Trophoblast cell (in vitro differentiated cells and primary cell): ENCODE results near the gene TKTL1.
"Not testable (repeated sequence)": the region's sequence is repeated elsewhere in the genome, so short reads cannot be mapped to it uniquely, and the experiment has no call there.

Experiments
- DNase-seq, 2 donors: peaks; one replicate each; pipeline ENCODE4 v3.0.0-alpha.2; 2016
- H2AFZ ChIP-seq: 2 replicates; pipeline ENCODE4 v1.6.1; 2013; ENCODE audit warnings: low read length, moderate library complexity, mild to moderate bottlenecking; ENCODE audit not compliant: insufficient read depth, poor library complexity
- H2AK5ac ChIP-seq: 2 replicates; pipeline ENCODE4 v1.6.1; 2013; ENCODE audit warnings: mild to moderate bottlenecking, low read length
- H2BK120ac ChIP-seq: 2 replicates; pipeline ENCODE4 v1.6.1; 2013; ENCODE audit warnings: low read length, mild to moderate bottlenecking, moderate library complexity; ENCODE audit not compliant: insufficient read depth, poor library complexity
- H2BK12ac ChIP-seq: 2 replicates; pipeline ENCODE4 v1.6.1; 2013; ENCODE audit warnings: mild to moderate bottlenecking, low read length, moderate library complexity
- H2BK5ac ChIP-seq: 2 replicates; pipeline ENCODE4 v1.6.1; 2013; ENCODE audit warnings: low read length, low read depth, moderate library complexity, mild to moderate bottlenecking; ENCODE audit not compliant: poor library complexity
- H3K14ac ChIP-seq: 2 replicates; pipeline ENCODE4 v1.6.1; 2013; ENCODE audit warnings: mild to moderate bottlenecking, low read length
- H3K18ac ChIP-seq: 2 replicates; pipeline ENCODE4 v1.6.1; 2013; ENCODE audit warnings: mild to moderate bottlenecking, low read length
- H3K23ac ChIP-seq: 2 replicates; pipeline ENCODE4 v1.6.1; 2013; ENCODE audit warnings: low read length
- H3K27ac ChIP-seq: 2 replicates; pipeline ENCODE4 v1.5.1; 2013; ENCODE audit warnings: low read depth, mild to moderate bottlenecking, inconsistent platforms, low read length, moderate library complexity
- H3K27me3 ChIP-seq: 2 replicates; pipeline ENCODE4 v1.6.1; 2013; ENCODE audit warnings: inconsistent platforms, mild to moderate bottlenecking, low read length, moderate library complexity; ENCODE audit not compliant: insufficient read depth
- H3K36me3 ChIP-seq, 2 experiments: 1 replicate in 1 of 2; 2 replicates in 1 of 2; pipeline ENCODE4 v1.6.1; 2013; ENCODE audit warnings: low read length in 2 of 2, mild to moderate bottlenecking in 2 of 2, moderate library complexity in 1 of 2; ENCODE audit not compliant: insufficient read depth in 2 of 2, control insufficient read depth in 1 of 2
- H3K4ac ChIP-seq: 2 replicates; pipeline ENCODE4 v1.6.1; 2013; ENCODE audit warnings: low read depth, mild to moderate bottlenecking, low read length, moderate library complexity
- H3K4me1 ChIP-seq, 2 experiments: 1 replicate in 1 of 2; 2 replicates in 1 of 2; pipeline ENCODE4 v1.6.1; 2013; ENCODE audit warnings: low read length in 2 of 2, mild to moderate bottlenecking in 2 of 2, moderate library complexity in 1 of 2; ENCODE audit not compliant: insufficient read depth in 2 of 2, control insufficient read depth in 1 of 2
- H3K4me2 ChIP-seq: 2 replicates; pipeline ENCODE4 v1.6.1; 2013; ENCODE audit warnings: inconsistent platforms, mild to moderate bottlenecking, low read length, moderate library complexity
- H3K4me3 ChIP-seq: 2 replicates; pipeline ENCODE4 v1.5.1; 2013; ENCODE audit warnings: mild to moderate bottlenecking, low read depth, low read length, inconsistent platforms
- H3K79me1 ChIP-seq: one replicate; pipeline ENCODE4 v1.6.1; 2013; ENCODE audit warnings: low read length
- H3K79me2 ChIP-seq: 2 replicates; pipeline ENCODE4 v1.6.1; 2013; ENCODE audit warnings: low read length, mild to moderate bottlenecking; ENCODE audit not compliant: control insufficient read depth, insufficient read depth, poor library complexity
- H3K9ac ChIP-seq: 2 replicates; pipeline ENCODE4 v1.6.1; 2013; ENCODE audit warnings: mild to moderate bottlenecking, low read length
- H3K9me3 ChIP-seq: 2 replicates; pipeline ENCODE4 v1.6.1; 2013; ENCODE audit warnings: low read depth, mild to moderate bottlenecking, control low read depth, inconsistent platforms, low read length; ENCODE audit not compliant: insufficient read depth
- H4K12ac ChIP-seq: 2 replicates; pipeline ENCODE4 v1.6.1; 2013; ENCODE audit warnings: low read depth, mild to moderate bottlenecking, low read length, moderate library complexity
- H4K8ac ChIP-seq: 2 replicates; pipeline ENCODE4 v1.6.1; 2013; ENCODE audit warnings: low read depth, mild to moderate bottlenecking, low read length, moderate library complexity
- H4K91ac ChIP-seq: one replicate; pipeline ENCODE4 v1.6.1; 2013; ENCODE audit warnings: low read depth, mild to moderate bottlenecking, low read length, moderate library complexity
- WGBS: extraction: QIAGEN DNeasy Blood & Tissue Kit; methylation state at CpG from one replicate; pipeline ENCODE4 v1.1.7; 2013; ENCODE audit warnings: missing lambda C conversion rate; ENCODE audit not compliant: insufficient read length, insufficient coverage; ENCODE audit errors: extremely low coverage; 5-methylcytosine and 5-hydroxymethylcytosine counted together

TKTL1 gene

GRCh38 chrX:154343620-154344019 lies 48.0 kb downstream of the TKTL1 start:
- not testable (repeated sequence) for H3K36me3 ChIP-seq, H3K79me1 ChIP-seq, H4K12ac ChIP-seq, H3K27ac ChIP-seq, H2BK120ac ChIP-seq, H3K14ac ChIP-seq, H3K9ac ChIP-seq, H3K27me3 ChIP-seq, H2AFZ ChIP-seq, H2BK12ac ChIP-seq, H2AK5ac ChIP-seq, H3K9me3 ChIP-seq, H4K91ac ChIP-seq, H3K23ac ChIP-seq, H4K8ac ChIP-seq, DNase-seq, H3K4me1 ChIP-seq, H3K4me3 ChIP-seq, H3K4me2 ChIP-seq, H2BK5ac ChIP-seq, H3K79me2 ChIP-seq, H3K4ac ChIP-seq, H3K18ac ChIP-seq
- WGBS, result no CpG with 5 or more reads among the region's 20 CpGs

GRCh38 chrX:154348114-154348531 lies 52.5 kb downstream of the TKTL1 start:
- no peak overlapping the region for H3K4me2 ChIP-seq
- H2BK5ac ChIP-seq, result no peak overlapping the region
- H3K79me1 ChIP-seq, result no peaks in the 10 kb centered on the region
- peaks cover 51 to 52% of the 10 kb centered on the region in 2 experiments for H3K36me3 ChIP-seq
- H3K4me3 ChIP-seq, result no peak overlapping the region
- no peak overlapping the region for H3K18ac ChIP-seq
- H3K9me3 ChIP-seq, result no peaks in the 10 kb centered on the region
- no CpG with 5 or more reads among the region's 7 CpGs for WGBS
- H3K27ac ChIP-seq, result no peak overlapping the region
- H4K8ac ChIP-seq, result no peak overlapping the region
- no peak overlapping the region for H3K9ac ChIP-seq
- H2BK12ac ChIP-seq, result no peak overlapping the region
- H2BK120ac ChIP-seq, result no peak overlapping the region
- H2AFZ ChIP-seq, result no peak overlapping the region
- no peaks in the 10 kb centered on the region for H3K79me2 ChIP-seq
- H3K4ac ChIP-seq, result no peak overlapping the region
- H3K23ac ChIP-seq, result no peak overlapping the region
- H3K14ac ChIP-seq, result no peak overlapping the region
- no peak for DNase-seq
- no peaks in the 10 kb centered on the region for H3K4me1 ChIP-seq
- no peak overlapping the region for H4K91ac ChIP-seq
- no peaks in the 10 kb centered on the region for H3K27me3 ChIP-seq
- H4K12ac ChIP-seq, result no peak overlapping the region
- no peak overlapping the region for H2AK5ac ChIP-seq

GRCh38 chrX:154348646-154349358 lies 53.2 kb downstream of the TKTL1 start:
- no peak overlapping the region for H4K91ac ChIP-seq
- H3K79me1 ChIP-seq, result no peaks in the 10 kb centered on the region
- no peaks in the 10 kb centered on the region for H3K27me3 ChIP-seq
- WGBS, result no CpG with 5 or more reads among the region's 24 CpGs
- H3K79me2 ChIP-seq, result no peaks in the 10 kb centered on the region
- H3K9ac ChIP-seq, result no peak overlapping the region
- no peak overlapping the region for H3K18ac ChIP-seq
- H4K12ac ChIP-seq, result no peak overlapping the region
- H3K23ac ChIP-seq, result no peak overlapping the region
- no peak overlapping the region for H3K4me2 ChIP-seq
- H3K27ac ChIP-seq, result no peak overlapping the region
- H3K14ac ChIP-seq, result no peak overlapping the region
- no peak overlapping the region for H3K4me3 ChIP-seq
- H3K4ac ChIP-seq, result no peak overlapping the region
- H2BK120ac ChIP-seq, result no peak overlapping the region
- H2AFZ ChIP-seq, result no peak overlapping the region
- no peaks in the 10 kb centered on the region for H3K9me3 ChIP-seq
- no peak overlapping the region for H2AK5ac ChIP-seq
- H3K4me1 ChIP-seq, result no peaks in the 10 kb centered on the region
- H2BK12ac ChIP-seq, result no peak overlapping the region
- peaks cover 58 to 59% of the 10 kb centered on the region in 2 experiments for H3K36me3 ChIP-seq
- H4K8ac ChIP-seq, result no peak overlapping the region
- DNase-seq, result no peak
- no peak overlapping the region for H2BK5ac ChIP-seq

GRCh38 chrX:154349359-154349935 lies 53.9 kb downstream of the TKTL1 start:
- no peak overlapping the region for H3K18ac ChIP-seq
- DNase-seq, result no peak
- H3K14ac ChIP-seq, result no peak overlapping the region
- H2BK12ac ChIP-seq, result no peak overlapping the region
- H3K79me1 ChIP-seq, result no peaks in the 10 kb centered on the region
- H2AK5ac ChIP-seq, result no peak overlapping the region
- H3K9me3 ChIP-seq, result no peaks in the 10 kb centered on the region
- peaks cover 64 to 65% of the 10 kb centered on the region in 2 experiments for H3K36me3 ChIP-seq
- no peak overlapping the region for H2AFZ ChIP-seq
- H2BK5ac ChIP-seq, result no peak overlapping the region
- H3K4me1 ChIP-seq, result no peaks in the 10 kb centered on the region
- no peaks in the 10 kb centered on the region for H3K79me2 ChIP-seq
- no peak overlapping the region for H2BK120ac ChIP-seq
- H3K23ac ChIP-seq, result no peak overlapping the region
- no peak overlapping the region for H3K4ac ChIP-seq
- no peaks in the 10 kb centered on the region for H3K27me3 ChIP-seq
- H3K4me3 ChIP-seq, result no peak overlapping the region
- H4K12ac ChIP-seq, result no peak overlapping the region
- no peak overlapping the region for H3K9ac ChIP-seq
- no peak overlapping the region for H4K8ac ChIP-seq
- H3K27ac ChIP-seq, result no peak overlapping the region
- no peak overlapping the region for H4K91ac ChIP-seq
- H3K4me2 ChIP-seq, result no peak overlapping the region
- WGBS, result no CpG with 5 or more reads among the region's 19 CpGs
